NB4 (cell line): ENCODE results near the gene DRD2.

Source experiments
- DNase-seq: peaks from one replicate; pipeline ENCODE4 v3.0.0; 2010; ENCODE audit warnings: low read depth
- H3K4me3 ChIP-seq: one replicate; pipeline ENCODE4 v1.5.1; 2011; ENCODE audit warnings: mild to moderate bottlenecking, low read depth, low read length, moderate library complexity
- MYC ChIP-seq: IDR thresholded peaks from 2 replicates; pipeline ENCODE4 v1.6.1; 2011; ENCODE audit warnings: low read depth, low read length
- POLR2A ChIP-seq: IDR thresholded peaks from 2 replicates; pipeline ENCODE4 v1.6.1; 2011; ENCODE audit warnings: mild to moderate bottlenecking; ENCODE audit not compliant: insufficient read length; ENCODE audit errors: extremely low read depth
- TF ChIP-seq, protein P1 (sequence below): IDR thresholded peaks from one replicate; pipeline ENCODE4 v1.5.1; 2012; ENCODE audit warnings: low read depth, low read length
- TF ChIP-seq, protein P2 (sequence below): IDR thresholded peaks from 2 replicates; pipeline ENCODE4 v1.6.1; 2011; ENCODE audit warnings: low read depth, low read length

The DRD2 gene

DNA sequence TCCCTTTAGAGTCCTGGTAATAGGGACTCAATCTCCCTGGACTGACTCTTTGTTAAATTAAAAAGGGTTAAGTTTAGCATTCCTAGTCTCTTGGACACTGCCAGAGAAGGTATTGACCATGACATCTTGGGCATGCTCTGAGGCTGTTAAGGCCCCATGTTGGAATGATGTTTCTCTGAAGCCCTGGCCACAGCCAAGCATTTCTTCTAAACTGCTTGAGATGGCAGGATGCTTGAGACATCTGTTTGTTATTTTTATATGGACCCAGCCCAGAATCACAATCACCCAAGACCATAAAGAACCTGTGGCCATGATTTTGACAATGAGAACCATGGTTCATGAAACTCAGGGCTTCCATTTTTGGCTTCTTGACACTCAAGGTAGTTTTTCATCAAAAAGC lies 93.1 kb downstream of the DRD2 start:
- TF ChIP-seq, protein P1, sequence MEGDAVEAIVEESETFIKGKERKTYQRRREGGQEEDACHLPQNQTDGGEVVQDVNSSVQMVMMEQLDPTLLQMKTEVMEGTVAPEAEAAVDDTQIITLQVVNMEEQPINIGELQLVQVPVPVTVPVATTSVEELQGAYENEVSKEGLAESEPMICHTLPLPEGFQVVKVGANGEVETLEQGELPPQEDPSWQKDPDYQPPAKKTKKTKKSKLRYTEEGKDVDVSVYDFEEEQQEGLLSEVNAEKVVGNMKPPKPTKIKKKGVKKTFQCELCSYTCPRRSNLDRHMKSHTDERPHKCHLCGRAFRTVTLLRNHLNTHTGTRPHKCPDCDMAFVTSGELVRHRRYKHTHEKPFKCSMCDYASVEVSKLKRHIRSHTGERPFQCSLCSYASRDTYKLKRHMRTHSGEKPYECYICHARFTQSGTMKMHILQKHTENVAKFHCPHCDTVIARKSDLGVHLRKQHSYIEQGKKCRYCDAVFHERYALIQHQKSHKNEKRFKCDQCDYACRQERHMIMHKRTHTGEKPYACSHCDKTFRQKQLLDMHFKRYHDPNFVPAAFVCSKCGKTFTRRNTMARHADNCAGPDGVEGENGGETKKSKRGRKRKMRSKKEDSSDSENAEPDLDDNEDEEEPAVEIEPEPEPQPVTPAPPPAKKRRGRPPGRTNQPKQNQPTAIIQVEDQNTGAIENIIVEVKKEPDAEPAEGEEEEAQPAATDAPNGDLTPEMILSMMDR = no peak
- no peak for TF ChIP-seq MYC
- TF ChIP-seq, protein P2, sequence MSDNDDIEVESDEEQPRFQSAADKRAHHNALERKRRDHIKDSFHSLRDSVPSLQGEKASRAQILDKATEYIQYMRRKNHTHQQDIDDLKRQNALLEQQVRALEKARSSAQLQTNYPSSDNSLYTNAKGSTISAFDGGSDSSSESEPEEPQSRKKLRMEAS = no peak
- no peak for TF ChIP-seq POLR2A
- DNase-seq = no peak
- H3K4me3 ChIP-seq = no peak overlapping the region

DNA sequence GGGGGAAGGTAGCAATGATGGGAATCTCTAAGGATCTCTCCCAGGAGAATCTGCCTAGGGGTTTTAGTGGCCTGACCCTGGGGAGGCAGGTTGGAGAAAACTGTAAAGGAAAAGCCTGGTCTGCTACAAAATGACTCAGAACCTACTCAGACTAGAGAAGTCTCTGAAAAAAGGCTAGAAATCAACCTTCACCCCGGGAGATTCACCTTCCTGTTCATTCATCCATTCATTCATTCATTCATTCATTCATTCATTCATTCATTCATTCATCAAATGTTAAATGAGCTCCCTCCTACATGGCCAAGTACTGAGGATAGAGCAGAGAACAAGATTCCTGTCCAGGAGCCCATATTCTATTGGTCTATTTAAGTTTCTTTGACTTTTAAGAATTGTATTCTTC lies 96.5 kb downstream of the DRD2 start:
- DNase-seq = no peak
- H3K4me3 ChIP-seq = no peak overlapping the region
- TF ChIP-seq POLR2A (no peak), MYC (no peak)
- TF ChIP-seq, protein P2 = no peak
- TF ChIP-seq, protein P1 = no peak

DNA sequence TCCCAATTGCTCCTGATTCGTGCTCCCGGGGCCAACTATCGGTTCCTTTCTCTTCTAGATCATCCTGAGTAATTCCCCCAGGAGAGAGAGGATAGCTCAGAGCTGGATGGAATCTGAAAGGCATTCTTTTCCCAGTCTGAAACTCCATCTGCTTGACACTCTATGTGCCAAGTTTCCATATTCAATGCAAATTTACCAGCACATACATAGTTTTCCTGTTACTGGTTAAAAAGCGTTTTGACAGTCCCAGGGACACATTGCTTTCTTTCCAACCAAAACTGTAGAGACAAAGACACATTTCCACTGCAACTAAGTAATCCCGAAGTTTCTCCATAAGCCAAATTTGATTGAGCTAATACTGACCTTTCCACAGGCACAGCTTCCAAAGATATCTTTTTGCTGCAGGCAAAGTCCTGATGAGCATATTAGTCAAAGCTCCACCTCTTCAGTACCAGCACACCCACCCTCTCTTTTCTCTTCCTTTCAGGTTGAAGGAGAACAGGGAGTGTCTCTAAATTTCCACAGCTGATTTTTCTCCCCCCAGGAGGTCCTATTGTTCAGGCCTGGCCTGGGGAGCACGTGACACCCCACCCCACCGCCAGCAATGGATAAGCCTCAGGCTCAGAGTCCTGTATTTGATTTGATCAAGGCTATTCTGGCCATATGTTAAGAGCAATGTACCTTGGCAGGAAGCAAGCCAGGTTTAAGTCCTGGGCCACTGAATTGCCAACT lies 97.4 kb downstream of the DRD2 start:
- no peak for DNase-seq
- TF ChIP-seq MYC (no peak), POLR2A (no peak)
- TF ChIP-seq, protein P2 = no peak
- TF ChIP-seq, protein P1 = no peak
- no peak overlapping the region for H3K4me3 ChIP-seq

DNA sequence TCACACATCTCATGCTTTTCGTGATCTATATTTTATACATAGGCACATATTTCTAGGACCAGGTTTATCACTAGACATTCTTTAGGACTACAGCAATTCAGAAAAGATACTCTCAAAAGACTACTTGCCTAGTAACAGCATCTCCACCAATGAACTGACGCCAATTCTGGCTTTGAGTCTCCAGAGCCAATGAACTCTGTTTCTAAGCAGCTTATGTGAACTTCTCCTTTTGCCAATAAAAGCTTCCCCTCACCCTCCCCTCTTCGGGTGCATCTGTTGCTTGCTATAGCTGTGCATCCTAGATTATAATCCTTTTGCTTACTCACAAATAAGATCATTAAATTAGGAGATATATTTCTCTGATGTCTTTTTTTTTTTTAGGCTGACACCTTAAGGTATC lies 99.0 kb downstream of the DRD2 start:
- H3K4me3 ChIP-seq = no peak overlapping the region
- TF ChIP-seq, protein P1 = no peak
- TF ChIP-seq MYC = no peak
- TF ChIP-seq, protein P2 = no peak
- no peak for TF ChIP-seq POLR2A
- DNase-seq = peak; percentile 23

DNA sequence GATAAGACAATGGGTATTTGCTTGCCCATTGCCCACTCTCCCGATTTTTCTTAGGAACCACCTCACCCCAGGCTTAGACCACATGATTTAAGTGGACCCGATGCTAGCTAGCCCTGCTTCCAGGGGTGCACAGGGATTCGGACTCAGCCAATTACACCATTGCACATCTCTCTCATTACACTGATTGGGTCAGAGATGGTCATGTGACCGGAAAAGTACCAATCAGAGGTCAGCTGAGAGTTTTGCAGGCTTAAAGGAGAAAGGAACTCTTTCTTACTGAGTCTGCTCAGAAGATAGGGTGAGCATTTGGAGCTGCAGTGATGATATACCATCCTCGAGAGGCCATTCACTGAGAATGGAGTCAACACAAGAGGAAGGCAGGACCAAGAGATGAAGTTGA lies 99.8 kb downstream of the DRD2 start:
- TF ChIP-seq MYC (no peak), POLR2A (no peak)
- TF ChIP-seq, protein P1 = no peak
- TF ChIP-seq, protein P2 = no peak
- no peak overlapping the region for H3K4me3 ChIP-seq

More for the DNA sequence above, 99.8 kb downstream of the DRD2 start:
- no peak for DNase-seq
